ENCODE measurements around the gene ZNF616.
A peak's percentile ranks its signal among the peaks of the same experiment; 100 is the strongest.
"Not testable (repeated sequence)": the region's sequence is repeated elsewhere in the genome, so short reads cannot be mapped to it uniquely, and the experiment has no call there.

Gene ZNF616

DNA sequence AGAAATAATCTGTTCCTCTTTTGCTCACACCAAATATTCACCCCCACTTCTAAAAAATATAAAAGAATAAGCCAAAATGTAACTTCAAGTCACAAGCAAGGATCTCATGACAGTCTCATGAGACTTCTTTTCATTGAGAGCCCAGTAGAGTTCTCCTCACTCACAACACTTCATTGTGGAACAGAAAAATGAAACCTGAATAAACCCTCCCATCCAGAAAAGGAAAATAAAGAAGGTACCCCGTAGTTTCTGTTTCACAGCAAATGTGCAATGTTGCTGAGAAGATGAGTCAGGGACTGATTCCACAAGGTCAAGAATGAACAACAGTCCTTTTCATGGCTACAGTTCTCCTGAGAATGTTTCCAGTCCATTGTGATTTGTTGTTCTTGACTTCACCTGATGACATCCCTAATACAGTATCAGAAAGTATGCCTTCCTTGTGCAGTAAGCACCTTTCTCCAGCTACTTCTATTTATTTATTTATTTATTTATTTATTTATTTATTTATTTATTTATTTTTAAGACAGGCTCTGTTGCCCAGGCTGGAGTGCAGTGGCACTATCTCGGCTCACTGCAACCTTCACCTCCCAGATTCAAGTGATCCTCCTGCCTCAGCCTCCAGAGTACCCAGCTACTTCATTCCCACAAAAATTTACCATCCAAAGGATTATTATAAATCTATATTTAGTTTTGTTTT, 37.7 kb downstream of the ZNF616 start:
- Histone ChIP-seq H3K4me3 (ENCODE audit: low read length) (no peak overlapping the region), H3K36me3 (ENCODE audit: control insufficient read depth, low read depth, low read length) (no peaks in the 10 kb centered on the region), H3K4me1 (ENCODE audit: control insufficient read depth, low read depth, low read length) (no peaks in the 10 kb centered on the region), H3K27ac (ENCODE audit: low read length) (no peak overlapping the region), H3K27me3 (ENCODE audit: control insufficient read depth, insufficient read depth, low read length) (no peaks in the 10 kb centered on the region), H3K9ac (ENCODE audit: low read length) (no peak overlapping the region), H3K9me3 (ENCODE audit: control insufficient read depth, low read depth, low read length) (peaks cover 46% of the 10 kb centered on the region)

- no peaks in the 10 kb centered on the region for H3K36me3 ChIP-seq (ENCODE audit: control insufficient read depth, low read depth, low read length)
- no peak overlapping the region for H3K27ac ChIP-seq (ENCODE audit: low read length)
- H3K27me3 ChIP-seq (ENCODE audit: control insufficient read depth, insufficient read depth, low read length): peaks cover 5% of the 10 kb centered on the region
- no peak overlapping the region for H3K9ac ChIP-seq (ENCODE audit: low read length)
- H3K4me3 ChIP-seq (ENCODE audit: low read length): no peak overlapping the region
- H3K9me3 ChIP-seq (ENCODE audit: control insufficient read depth, low read depth, low read length): peaks cover 36% of the 10 kb centered on the region
- no peaks in the 10 kb centered on the region for H3K4me1 ChIP-seq (ENCODE audit: control insufficient read depth, low read depth, low read length)
Observed at GRCh38 chr19:52099497-52100138, 40.1 kb downstream of the ZNF616 start.

DNA sequence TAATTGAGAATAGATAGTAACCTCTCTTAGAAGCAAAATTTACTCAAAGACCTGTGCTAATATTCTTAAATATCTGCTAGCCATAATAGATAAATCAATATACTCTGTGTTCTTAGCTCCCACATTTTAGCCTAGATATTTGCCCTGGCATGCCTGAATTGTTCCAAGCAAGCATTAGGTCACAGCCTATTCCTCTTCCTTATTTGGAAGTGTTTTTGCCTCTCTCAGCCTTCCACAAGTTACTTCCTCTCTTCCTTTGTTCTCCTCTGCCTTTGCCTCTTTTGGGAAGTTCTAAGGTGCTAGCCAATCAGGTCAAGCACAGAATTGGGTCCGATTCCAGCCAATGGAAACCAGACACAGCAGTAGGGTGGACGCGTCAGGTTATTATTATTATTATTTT, 43.3 kb downstream of the ZNF616 start:
- H3K4me1 ChIP-seq (ENCODE audit: control insufficient read depth, low read depth, low read length); H3K27ac ChIP-seq (ENCODE audit: low read length); H3K9ac ChIP-seq (ENCODE audit: low read length); H3K4me3 ChIP-seq (ENCODE audit: low read length); H3K36me3 ChIP-seq (ENCODE audit: control insufficient read depth, low read depth, low read length): not testable (repeated sequence)
- H3K9me3 ChIP-seq (ENCODE audit: control insufficient read depth, low read depth, low read length): peaks cover 25% of the 10 kb centered on the region
- H3K27me3 ChIP-seq (ENCODE audit: control insufficient read depth, insufficient read depth, low read length): peaks cover 11% of the 10 kb centered on the region

- no peaks in the 10 kb centered on the region for H3K36me3 ChIP-seq (ENCODE audit: control insufficient read depth, low read depth, low read length)
- peaks cover 11% of the 10 kb centered on the region for H3K27me3 ChIP-seq (ENCODE audit: control insufficient read depth, insufficient read depth, low read length)
- peak within 1 kb of the TSS; percentile 96 for H3K4me3 ChIP-seq (ENCODE audit: low read length)
- peak within 1 kb of the TSS; percentile 83 for H3K9ac ChIP-seq (ENCODE audit: low read length)
- peaks cover 4% of the 10 kb centered on the region for H3K4me1 ChIP-seq (ENCODE audit: control insufficient read depth, low read depth, low read length)
- no peak within 1 kb of the TSS for H3K27ac ChIP-seq (ENCODE audit: low read length)
- H3K9me3 ChIP-seq (ENCODE audit: control insufficient read depth, low read depth, low read length): peaks cover 23% of the 10 kb centered on the region
Observed at GRCh38 chr19:52095172-52096014, 44.3 kb downstream of the ZNF616 start, which contains the start of gene ZNF841. TSS of gene ZNF841 (minus strand) at chr19:52095765. CDS start at chr19:52084801, 10,964 bp downstream.

- peaks cover 19% of the 10 kb centered on the region for H3K9me3 ChIP-seq (ENCODE audit: control insufficient read depth, low read depth, low read length)
- no peak overlapping the region for H3K27ac ChIP-seq (ENCODE audit: low read length)
- H3K9ac ChIP-seq (ENCODE audit: low read length): peak overlapping the region; percentile 83
- peak overlapping the region; percentile 96 for H3K4me3 ChIP-seq (ENCODE audit: low read length)
- peaks cover 4% of the 10 kb centered on the region for H3K4me1 ChIP-seq (ENCODE audit: control insufficient read depth, low read depth, low read length)
- no peaks in the 10 kb centered on the region for H3K36me3 ChIP-seq (ENCODE audit: control insufficient read depth, low read depth, low read length)
- peaks cover 11% of the 10 kb centered on the region for H3K27me3 ChIP-seq (ENCODE audit: control insufficient read depth, insufficient read depth, low read length)
Observed at GRCh38 chr19:52094526-52095130, 45.1 kb downstream of the ZNF616 start.

- H3K4me1 ChIP-seq (ENCODE audit: control insufficient read depth, low read depth, low read length): no peaks in the 10 kb centered on the region
- H3K27ac ChIP-seq (ENCODE audit: low read length): no peak overlapping the region
- no peaks in the 10 kb centered on the region for H3K36me3 ChIP-seq (ENCODE audit: control insufficient read depth, low read depth, low read length)
- peaks cover 7% of the 10 kb centered on the region for H3K9me3 ChIP-seq (ENCODE audit: control insufficient read depth, low read depth, low read length)
- H3K9ac ChIP-seq (ENCODE audit: low read length): no peak overlapping the region
- no peak overlapping the region for H3K4me3 ChIP-seq (ENCODE audit: low read length)
- H3K27me3 ChIP-seq (ENCODE audit: control insufficient read depth, insufficient read depth, low read length): no peaks in the 10 kb centered on the region
Observed at GRCh38 chr19:52086481-52086880, 53.3 kb downstream of the ZNF616 start.

DNA sequence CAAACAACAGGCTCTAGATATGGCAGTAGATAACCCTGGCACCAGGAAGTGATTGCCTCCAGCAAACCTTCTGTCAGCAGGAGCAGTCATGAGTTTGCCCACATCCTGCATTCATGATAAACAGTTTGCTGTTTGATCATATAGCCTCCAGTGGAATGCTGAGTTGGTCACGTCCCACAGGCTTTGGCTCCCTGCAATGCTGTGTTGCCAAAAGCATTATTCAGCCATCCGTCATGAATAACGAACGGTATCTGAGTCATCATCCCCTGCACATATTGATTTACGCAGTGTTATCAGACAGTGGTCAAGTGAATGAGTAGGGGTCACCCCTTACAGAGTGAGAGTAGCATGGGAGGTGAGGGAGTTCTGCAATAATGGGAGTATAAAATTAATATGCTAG, 69.2 kb downstream of the ZNF616 start:
- Histone ChIP-seq H3K4me1 (ENCODE audit: control insufficient read depth, low read depth, low read length) (no peaks in the 10 kb centered on the region), H3K36me3 (ENCODE audit: control insufficient read depth, low read depth, low read length) (peaks cover 31% of the 10 kb centered on the region), H3K9ac (ENCODE audit: low read length) (no peak overlapping the region), H3K9me3 (ENCODE audit: control insufficient read depth, low read depth, low read length) (peaks cover 63% of the 10 kb centered on the region), H3K27ac (ENCODE audit: low read length) (no peak overlapping the region), H3K27me3 (ENCODE audit: control insufficient read depth, insufficient read depth, low read length) (no peaks in the 10 kb centered on the region), H3K4me3 (ENCODE audit: low read length) (no peak overlapping the region)

DNA sequence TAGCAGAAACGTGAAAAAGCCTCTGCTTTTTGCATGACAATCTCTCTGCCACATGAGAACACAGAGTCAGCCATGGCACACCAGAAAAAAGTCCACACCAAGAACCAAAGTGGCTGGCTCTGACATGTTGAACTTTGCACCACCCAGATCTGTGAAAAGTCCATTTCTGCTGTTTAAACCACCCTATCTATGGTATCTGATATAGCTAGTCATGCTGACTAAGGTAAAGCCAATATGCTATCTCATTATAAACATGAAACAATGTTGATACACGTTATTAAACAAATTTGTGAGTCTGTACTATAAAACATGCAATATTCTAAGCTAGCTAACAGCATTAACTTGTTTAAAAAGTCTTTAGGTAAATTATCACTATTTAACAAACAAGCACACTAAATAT, 70.1 kb downstream of the ZNF616 start:
- peaks cover 23% of the 10 kb centered on the region for H3K36me3 ChIP-seq (ENCODE audit: control insufficient read depth, low read depth, low read length)
- peaks cover 65% of the 10 kb centered on the region for H3K9me3 ChIP-seq (ENCODE audit: control insufficient read depth, low read depth, low read length)
- no peak overlapping the region for H3K9ac ChIP-seq (ENCODE audit: low read length)
- no peaks in the 10 kb centered on the region for H3K27me3 ChIP-seq (ENCODE audit: control insufficient read depth, insufficient read depth, low read length)
- no peak overlapping the region for H3K4me3 ChIP-seq (ENCODE audit: low read length)
- no peak overlapping the region for H3K27ac ChIP-seq (ENCODE audit: low read length)
- no peaks in the 10 kb centered on the region for H3K4me1 ChIP-seq (ENCODE audit: control insufficient read depth, low read depth, low read length)

DNA sequence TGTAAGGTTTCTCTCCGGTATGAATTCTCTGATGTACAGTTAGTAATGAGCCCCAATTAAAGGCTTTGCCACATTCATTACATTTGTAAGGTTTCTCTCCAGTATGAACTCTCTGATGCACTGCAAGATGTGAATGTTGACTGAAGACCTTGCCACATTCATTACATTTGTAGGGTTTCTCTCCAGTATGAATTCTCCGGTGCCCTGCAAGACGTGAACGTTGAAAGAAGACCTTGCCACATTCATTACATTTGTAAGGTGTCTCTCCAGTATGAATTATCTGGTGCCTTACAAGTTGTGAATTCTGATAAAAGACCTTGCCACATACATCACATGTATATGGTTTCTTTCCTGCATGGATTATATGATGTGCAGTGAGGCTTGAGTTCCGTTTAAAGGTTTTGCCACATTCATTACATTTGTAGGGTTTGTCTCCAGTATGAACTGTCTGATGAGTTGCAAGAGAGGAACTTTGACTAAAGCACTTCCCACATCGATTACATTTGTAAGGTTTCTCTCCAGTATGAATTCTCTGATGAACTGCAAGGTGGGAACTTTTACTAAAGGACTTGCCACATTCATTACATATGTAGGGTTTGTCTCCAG, 73.4 kb downstream of the ZNF616 start:
- Histone ChIP-seq H3K4me3 (ENCODE audit: low read length) (no peak overlapping the region), H3K9me3 (ENCODE audit: control insufficient read depth, low read depth, low read length) (peaks cover 73% of the 10 kb centered on the region), H3K36me3 (ENCODE audit: control insufficient read depth, low read depth, low read length) (peaks cover 20% of the 10 kb centered on the region), H3K9ac (ENCODE audit: low read length) (no peak overlapping the region), H3K27ac (ENCODE audit: low read length) (no peak overlapping the region), H3K4me1 (ENCODE audit: control insufficient read depth, low read depth, low read length) (no peaks in the 10 kb centered on the region), H3K27me3 (ENCODE audit: control insufficient read depth, insufficient read depth, low read length) (no peaks in the 10 kb centered on the region)

GRCh38 chr19:52065399-52065798, 74.3 kb downstream of the ZNF616 start:
- no peak overlapping the region for H3K4me3 ChIP-seq (ENCODE audit: low read length)
- H3K4me1 ChIP-seq (ENCODE audit: control insufficient read depth, low read depth, low read length): no peaks in the 10 kb centered on the region
- H3K9ac ChIP-seq (ENCODE audit: low read length): no peak overlapping the region
- H3K36me3 ChIP-seq (ENCODE audit: control insufficient read depth, low read depth, low read length): peaks cover 20% of the 10 kb centered on the region
- peaks cover 63% of the 10 kb centered on the region for H3K9me3 ChIP-seq (ENCODE audit: control insufficient read depth, low read depth, low read length)
- H3K27ac ChIP-seq (ENCODE audit: low read length): no peak overlapping the region
- H3K27me3 ChIP-seq (ENCODE audit: control insufficient read depth, insufficient read depth, low read length): no peaks in the 10 kb centered on the region
